DOHH2 (cell line): ENCODE data around the gene SPATA31E1.

Source experiments
- CTCF ChIP-seq: fragments of 200-600 bp; sonication (generic); IDR thresholded peaks from one replicate; pipeline ENCODE4 v1.5.1; 2014; ENCODE audit warnings: antibody characterized with exemption, mild to moderate bottlenecking, low read depth, low read length; ENCODE audit not compliant: poor library complexity, severe bottlenecking
- EZH2phosphoT487 ChIP-seq: fragments of 200-600 bp; sonication (generic); IDR thresholded peaks from 2 replicates; pipeline ENCODE4 v1.6.1; 2017; ENCODE audit warnings: borderline replicate concordance, mild to moderate bottlenecking, antibody characterized with exemption, low read length, moderate library complexity, mixed read lengths

GRCh38 chr9:87867391-87867790 is 15.3 kb upstream of the SPATA31E1 start:
- TF ChIP-seq CTCF = no peak
- TF ChIP-seq EZH2phosphoT487 = no peak
